DMS79 (cell line): ENCODE data around the gene KRTAP10-6.
"Not testable (repeated sequence)": the region's sequence is repeated elsewhere in the genome, so short reads cannot be mapped to it uniquely, and the experiment has no call there.

Experiments used
- DNase-seq: peaks from one replicate; lab custom pipeline; 2025; lab: John Stamatoyannopoulos, UW

The KRTAP10-6 gene

DNA sequence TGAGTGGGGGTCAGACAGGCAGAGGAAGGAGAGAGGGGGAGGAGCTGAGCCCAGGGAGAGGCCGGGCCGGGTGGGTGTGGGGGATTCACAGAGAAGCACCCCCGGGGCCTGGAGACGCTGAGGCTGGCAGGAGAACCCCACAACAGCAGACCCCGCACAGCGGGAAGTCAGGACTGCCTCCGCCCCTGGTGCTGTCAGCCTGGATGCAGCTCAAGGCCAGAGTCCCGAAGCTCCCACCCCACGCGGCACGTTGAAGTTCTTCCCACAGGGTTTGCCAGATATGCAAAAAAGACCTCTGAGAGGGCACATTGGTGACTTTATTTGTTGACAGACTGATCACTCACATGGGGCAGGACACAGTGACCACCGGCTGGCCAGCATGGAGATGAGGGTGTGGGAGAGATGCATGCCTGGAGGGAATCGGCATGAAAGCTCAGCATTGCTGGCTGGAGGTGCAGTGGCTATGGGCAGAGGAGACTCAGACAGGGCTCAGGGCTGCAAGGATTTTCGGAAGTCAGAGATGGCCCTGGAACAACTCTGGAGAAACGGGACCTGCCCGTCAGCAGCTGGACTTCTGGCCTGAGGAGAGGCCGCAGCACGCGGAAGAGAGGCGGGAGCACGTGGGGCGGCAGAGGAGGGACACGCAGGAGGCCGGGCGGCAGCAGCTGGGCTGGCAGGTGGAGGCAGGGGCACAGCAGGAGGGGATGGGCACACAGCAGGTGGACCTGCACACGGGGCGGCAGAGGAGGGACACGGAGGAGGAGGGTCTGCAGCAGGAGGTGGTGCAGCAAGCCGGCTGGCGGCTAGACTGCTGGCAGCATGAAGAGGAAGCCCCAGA is 34.6 kb downstream of the KRTAP10-6 start:
- no peak for DNase-seq

DNA sequence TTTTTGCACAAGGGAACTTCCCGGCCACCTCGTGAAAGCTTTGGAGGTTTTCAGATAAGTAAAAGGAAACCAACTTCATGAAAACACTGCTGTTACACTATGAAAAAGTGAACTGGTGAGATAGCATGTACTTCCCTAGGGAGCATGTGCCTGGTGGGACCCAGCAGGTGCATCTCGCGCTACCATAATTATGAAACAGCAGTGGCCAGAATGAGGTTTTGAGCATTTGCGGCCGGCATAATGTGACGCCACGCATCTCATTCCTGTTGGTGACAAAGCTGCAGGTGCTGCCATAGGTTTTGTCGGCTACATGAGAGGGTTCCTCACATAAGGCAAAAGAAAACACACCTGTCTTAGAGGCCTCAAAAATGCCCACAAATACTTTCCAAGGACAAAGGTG is 35.4 kb downstream of the KRTAP10-6 start:
- DNase-seq = no peak

DNA sequence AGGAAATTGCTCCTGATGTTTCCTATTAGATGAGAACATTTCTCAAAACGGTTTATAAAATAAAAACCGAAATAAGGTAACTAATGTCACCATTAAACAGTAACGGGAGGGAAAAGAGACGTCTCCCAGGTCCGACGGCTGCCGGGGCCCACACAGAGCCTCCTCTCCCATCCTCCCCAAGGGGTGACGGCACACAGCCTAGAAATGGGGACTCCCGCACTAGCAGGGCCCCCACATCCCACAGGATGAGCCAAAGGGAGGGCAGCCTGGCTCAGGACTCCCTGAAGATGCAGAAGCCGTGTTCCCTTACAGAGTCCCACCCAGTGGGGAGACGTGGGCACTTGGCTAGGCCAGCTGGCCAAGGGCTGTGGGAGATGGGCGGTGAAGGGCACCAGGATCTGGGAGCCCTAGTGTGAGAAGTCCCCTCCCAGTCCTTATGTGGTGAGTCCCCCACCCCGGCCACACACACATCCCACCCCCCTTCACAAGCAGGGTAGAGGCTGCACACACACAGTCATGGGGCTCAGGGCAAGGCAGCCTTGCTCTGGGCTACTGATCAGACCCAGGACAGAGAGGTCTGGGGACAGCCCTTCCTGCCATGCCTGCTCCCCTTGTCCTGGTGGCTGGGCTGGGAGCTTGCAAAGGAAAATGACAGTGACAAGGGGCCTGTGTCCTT is 37.0 kb downstream of the KRTAP10-6 start:
- no peak for DNase-seq

DNA sequence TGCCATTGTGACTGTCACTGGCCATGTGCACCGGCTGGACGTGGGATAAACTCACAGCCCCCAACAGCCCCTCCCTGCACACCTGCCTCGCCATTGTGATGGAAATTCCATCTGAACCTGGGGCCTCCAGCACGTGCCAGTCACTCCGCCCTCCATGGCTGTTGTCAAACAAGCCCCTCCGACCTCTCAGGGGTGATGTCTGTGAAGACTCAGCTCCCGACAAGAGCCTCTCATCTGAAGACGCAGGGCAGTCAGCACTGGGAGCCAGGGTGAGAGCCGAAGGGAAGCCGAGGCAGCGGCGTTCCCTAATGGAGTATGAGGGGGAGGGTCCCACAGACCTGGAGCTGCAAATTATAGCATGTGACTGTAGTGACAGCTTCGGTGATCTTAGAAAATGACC is 39.6 kb downstream of the KRTAP10-6 start:
- no peak for DNase-seq

DNA sequence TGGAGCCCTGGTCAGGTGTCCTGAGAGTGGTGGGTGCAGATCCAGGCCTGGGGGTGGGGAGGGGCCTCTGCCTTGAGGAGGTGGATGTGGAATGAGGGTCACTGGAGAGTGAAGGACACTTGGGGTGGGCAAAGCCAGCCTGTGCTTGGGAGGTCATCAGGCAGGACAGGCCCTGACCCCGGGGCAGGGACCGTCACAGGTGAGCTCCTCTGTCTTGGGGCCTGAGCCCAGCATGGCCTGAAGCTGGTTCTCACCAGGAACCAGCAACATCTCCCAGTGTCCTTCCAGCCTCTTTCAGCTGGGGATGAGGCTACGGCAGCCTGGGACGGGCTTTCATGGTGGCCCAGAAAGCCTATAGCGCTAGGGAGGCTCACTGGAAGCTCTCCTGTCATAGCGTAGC is 40.2 kb downstream of the KRTAP10-6 start:
- no peak for DNase-seq

DNA sequence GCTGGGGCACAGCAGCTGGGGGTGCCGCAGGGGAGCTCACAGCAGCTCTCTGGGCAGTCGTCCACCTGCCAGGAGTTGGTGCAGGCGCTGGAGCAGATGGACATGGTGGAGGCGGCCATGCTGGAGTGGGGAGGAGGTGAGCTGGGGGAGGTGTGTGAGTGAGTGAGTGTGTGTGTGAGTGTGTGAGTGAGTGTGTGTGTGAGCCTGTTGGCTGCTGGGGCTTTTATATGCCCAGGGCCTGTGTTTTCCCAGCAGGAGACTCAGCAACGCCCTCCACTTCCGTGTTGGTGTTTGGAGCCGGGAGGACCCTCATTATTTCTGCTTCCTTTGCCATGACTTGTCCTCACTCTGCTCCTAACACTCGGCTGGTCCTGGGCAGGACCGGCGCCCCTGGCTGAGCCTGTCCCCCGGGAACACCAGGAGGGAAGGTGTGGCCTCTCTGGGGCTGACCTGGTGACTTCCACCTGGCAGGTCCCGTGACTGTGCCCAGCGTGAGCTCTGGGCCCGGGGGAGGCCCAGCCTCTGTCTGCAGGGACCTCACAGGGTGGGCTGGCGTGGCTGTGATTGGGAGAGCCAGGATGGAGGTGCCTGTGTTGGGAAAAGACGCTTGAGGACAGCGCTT is 40.9 kb downstream of the KRTAP10-6 start, which contains the start of gene KRTAP10-2:
Gene KRTAP10-2 (minus strand): TSS at position 166 of the 622 bp plus-strand sequence. CDS start 47 bp downstream, at position 119.
- no peak for DNase-seq

DNA sequence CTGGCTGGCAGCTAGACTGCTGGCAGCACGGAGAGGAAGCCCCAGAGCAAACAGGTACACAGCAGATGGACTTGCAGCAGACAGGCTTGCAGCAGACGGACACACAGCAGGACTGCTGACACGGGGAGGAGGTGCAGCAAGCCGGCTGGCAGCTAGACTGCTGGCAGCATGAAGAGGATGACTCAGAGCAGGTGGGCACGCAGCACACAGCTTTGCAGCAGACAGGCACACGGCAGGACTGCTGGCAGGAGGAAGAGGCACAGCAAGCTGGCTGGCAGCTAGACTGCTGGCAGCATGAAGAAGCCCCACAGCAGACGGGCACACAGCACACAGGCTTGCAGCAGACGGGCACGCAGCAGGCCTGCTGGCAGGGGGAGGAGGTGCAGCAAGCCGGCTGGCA is 41.5 kb downstream of the KRTAP10-6 start:
- no peak for DNase-seq

DNA sequence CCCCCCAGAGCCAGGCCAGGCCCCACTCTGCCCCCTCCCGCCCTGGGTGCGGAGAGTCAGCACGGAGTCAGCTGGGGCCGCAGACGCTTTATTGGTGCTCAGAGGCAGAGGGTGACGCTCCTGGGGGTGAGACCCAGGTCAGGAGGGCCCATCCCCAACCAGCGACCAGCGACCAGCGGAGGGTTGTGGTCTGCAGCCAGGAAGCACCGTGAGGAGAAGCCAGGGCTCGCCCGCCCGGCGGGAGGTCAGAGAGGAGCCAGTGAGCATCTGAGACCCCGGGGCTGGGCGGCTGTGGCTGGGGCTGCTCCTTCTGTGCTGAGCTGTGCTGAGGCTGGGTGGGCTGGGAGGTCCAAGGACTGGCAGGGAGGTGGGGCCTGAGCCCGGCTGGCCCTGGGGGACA is 42.0 kb downstream of the KRTAP10-6 start:
- DNase-seq = not testable (repeated sequence)

DNA sequence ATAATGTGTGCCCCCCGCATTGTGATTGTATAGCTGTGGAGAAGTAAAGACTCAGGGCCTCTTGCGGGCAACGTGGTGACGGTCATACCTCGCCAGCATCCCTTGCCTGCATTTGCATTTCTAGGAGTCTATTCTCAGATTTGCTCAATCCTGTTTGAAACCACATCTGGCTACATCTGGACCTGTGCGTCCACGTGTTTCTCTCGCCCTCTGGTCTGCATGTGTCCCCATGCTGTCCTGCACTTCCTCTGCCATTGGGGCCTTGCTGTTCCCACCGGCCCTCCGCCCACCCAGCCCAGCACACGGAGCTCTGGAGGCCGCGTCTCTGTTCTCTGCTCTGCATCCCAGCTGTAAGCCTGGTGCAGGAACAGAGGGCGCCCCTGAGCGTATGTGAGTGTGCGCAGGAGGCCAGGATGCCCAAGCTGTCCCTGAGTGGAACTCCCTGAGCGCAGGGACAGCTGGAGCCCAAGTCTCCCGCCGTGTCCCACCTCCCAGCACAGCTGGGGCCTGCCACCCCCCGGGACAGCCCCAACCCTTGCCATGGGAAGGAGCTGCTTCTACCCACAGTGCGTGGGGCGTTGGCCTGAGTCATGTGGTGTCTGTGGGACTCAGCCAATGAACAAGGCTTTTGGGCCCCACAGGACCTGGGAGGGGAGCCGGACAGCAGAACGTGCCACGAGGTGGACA is 42.6 kb downstream of the KRTAP10-6 start:
- no peak for DNase-seq

DNA sequence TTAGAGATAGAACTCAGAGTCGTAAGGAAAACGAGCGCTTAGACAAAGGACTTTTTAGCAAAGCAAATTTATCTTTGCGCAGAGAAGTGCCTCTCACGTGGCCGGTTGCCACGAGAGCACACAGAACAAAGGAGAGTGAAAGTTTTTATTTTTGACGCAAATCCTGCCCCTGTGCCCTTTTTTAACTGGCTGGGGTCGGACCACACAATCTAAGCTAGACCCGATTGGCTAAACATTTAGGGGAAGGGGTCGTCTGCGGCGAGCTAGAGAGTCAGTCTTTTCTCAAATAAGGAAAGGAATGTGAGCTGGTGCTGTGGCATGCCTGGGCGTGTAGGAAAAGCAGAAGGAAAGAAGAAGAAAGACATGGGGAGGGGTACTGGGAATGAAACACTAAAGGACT is 43.4 kb downstream of the KRTAP10-6 start:
- DNase-seq = no peak

DNA sequence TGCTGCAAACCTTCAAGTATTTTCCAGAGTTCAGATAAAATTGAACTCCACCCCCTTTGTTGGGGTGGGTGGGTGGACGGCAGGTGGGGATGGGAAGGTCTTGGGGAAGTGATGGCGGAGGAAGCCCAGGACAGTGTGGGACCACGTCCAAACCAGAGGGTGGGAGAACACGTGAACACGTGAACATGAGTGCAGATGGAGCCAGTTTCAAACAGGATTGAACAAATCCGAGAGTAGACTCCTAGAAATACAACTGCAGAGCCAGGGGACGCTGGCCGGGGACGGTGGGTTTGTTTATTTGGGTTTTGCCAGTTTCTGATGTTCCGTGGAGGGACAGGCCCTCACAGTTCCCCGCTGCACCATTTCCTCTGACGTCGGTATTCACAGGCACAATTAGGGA is 43.9 kb downstream of the KRTAP10-6 start:
- no peak for DNase-seq

DNA sequence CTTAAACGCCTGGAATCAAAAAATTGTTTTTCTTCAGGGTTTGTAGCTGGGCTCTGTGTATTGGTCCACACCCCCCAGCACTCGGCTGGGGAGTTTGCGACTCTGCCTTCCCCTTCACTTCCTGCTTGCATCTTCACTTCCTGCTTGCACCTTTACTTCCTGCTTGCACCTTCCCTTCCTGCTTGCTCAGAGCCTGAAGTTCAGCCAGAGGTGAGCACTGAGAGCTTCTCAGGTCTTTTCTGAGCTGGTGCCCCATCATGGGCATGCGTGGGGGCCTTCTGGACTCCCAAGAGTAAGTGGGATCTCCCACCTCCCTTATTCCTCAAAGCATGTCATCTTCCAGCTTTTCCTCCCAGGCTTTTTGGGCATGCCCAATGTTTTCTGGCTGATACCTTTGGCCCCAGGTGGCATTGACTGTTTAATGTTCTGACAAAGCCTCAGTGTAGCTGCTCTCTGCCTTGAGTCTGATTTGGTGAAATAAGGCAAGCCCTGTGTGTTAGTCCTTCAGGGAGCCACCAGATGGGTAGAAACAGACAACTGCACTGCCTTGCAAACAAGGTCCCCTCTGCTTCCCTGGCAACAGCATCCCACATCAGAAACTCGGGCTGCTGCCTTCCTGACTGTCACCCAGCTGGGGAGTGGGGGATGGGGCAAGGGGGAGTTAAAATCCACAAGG is 44.5 kb downstream of the KRTAP10-6 start:
- DNase-seq = no peak

DNA sequence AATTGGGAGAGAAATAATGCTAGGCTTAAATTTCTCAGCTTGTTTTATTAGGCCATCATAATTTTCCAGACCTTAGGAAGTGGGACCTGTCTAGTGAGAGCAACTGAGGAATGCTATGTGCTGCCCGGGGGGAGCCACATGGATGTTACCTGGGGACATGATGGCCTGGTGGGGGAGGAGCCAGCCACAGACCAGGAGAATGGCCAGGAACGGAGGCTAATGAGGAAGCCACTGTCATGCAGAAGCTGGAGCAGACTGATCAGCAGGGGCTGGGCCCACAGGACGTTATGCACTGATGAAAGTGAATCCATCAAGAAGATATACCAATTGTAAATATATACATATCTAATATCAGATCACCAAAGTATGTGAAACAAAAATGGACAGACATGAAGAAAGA is 47.7 kb downstream of the KRTAP10-6 start:
- DNase-seq = no peak

DNA sequence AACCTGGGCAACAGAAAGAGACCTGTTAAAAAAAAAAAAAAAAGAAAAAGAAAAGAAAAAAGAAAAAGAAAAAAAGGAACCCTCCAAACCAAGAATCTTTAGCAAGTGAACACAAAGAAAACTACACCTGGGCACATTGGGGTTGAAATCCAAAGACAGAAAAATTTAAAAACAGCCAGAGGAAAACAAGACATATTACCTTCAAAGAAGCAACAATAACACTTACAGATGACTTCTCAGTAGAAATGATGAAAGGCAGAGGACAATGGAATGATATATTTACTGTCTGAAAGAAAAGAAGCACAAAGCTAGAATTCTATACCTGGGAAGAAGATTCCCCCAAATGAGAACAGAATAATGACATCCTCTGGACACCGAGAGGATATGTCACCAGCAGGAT is 49.6 kb downstream of the KRTAP10-6 start:
- no peak for DNase-seq
